HepG2 (cell line): ENCODE data around the gene ITPR1. TPM values are rescaled to one million over a fixed set of nuclear protein-coding genes. Genes with fewer than 3 reads are reported as not detected.

ENCODE experiments used
- CCAR2 ChIP-seq: fragments of 200-400 bp; formaldehyde crosslinking; optimal IDR thresholded peaks from 2 replicates; pipeline ENCODE3; 2018; ENCODE audit warnings: low read depth, mild to moderate bottlenecking, low read length, moderate library complexity
- E2F2 ChIP-seq: sonication (generic); formaldehyde crosslinking; IDR thresholded peaks from 2 replicates; pipeline ENCODE4 v1.4.0; 2020; ENCODE audit warnings: missing genetic modification reagents, borderline replicate concordance
- HNRNPL ChIP-seq: fragments of 200-400 bp; formaldehyde crosslinking; IDR thresholded peaks from 2 replicates; pipeline ENCODE4 v1.6.1; 2017; ENCODE audit warnings: mild to moderate bottlenecking, low read depth, low read length
- HOXA5 ChIP-seq: sonication (generic); formaldehyde crosslinking; IDR thresholded peaks from 2 replicates; pipeline ENCODE4 v1.4.0; 2020; ENCODE audit warnings: missing genetic modification reagents
- KDM5B ChIP-seq: sonication (generic); formaldehyde crosslinking; IDR thresholded peaks from 2 replicates; pipeline ENCODE4 v1.4.0; 2020; ENCODE audit warnings: missing genetic modification reagents, mild to moderate bottlenecking, borderline replicate concordance
- YY1 ChIP-seq: IDR thresholded peaks from 2 replicates; pipeline ENCODE4 v1.6.1; 2011; ENCODE audit warnings: low read length, low read depth, moderate library complexity, mild to moderate bottlenecking; ENCODE audit not compliant: insufficient read depth, insufficient replicate concordance
- ZMAT5 ChIP-seq: sonication (generic); formaldehyde crosslinking; IDR thresholded peaks from 2 replicates; pipeline ENCODE4 v1.5.0; 2020; ENCODE audit warnings: mild to moderate bottlenecking, low read depth, missing genetic modification reagents, borderline replicate concordance
- ZNF124 ChIP-seq: sonication (generic); formaldehyde crosslinking; IDR thresholded peaks from 2 replicates; pipeline ENCODE4 v1.4.0; 2020; ENCODE audit warnings: missing genetic modification reagents
- ZNF446 ChIP-seq: sonication (generic); formaldehyde crosslinking; IDR thresholded peaks from 2 replicates; pipeline ENCODE4 v1.5.0; 2020; ENCODE audit warnings: mild to moderate bottlenecking, missing genetic modification reagents
- ZNF660 ChIP-seq: sonication (generic); formaldehyde crosslinking; IDR thresholded peaks from 2 replicates; pipeline ENCODE4 v1.5.1; 2020; ENCODE audit warnings: mild to moderate bottlenecking, low read depth, missing genetic modification reagents, borderline replicate concordance
- polyA plus RNA-seq, 8 experiments: library from polyadenylated mRNA; depleted of rRNA in 3 of 8; stranded (reverse) in 7 of 8; unstranded in 1 of 8; fragments of >200 nt; fragmentation: Illumina TruSeq in 4 of 8; extraction: Trizol in 4 of 8; gene quantifications; 2 replicates each; pipeline versions ENCODE4 v1.2.1 to v1.2.3, GENCODE V29; 2011 to 2016; ENCODE audit warnings: low read depth in 4 of 8, missing spikeins in 1 of 8, mixed read lengths in 1 of 8; ENCODE audit not compliant: insufficient read depth in 1 of 8
- total RNA-seq, 5 experiments: library from RNA; depleted of rRNA; stranded (reverse); fragments of >200 nt; fragmentation: Illumina TruSeq; extraction: Trizol; gene quantifications; 2 replicates each; pipeline ENCODE4 v1.2.3, GENCODE V29; 2016; ENCODE audit warnings: low read depth in 1 of 5
- TF ChIP-seq, protein P1 (sequence below): sonication (generic); formaldehyde crosslinking; IDR thresholded peaks from 2 replicates; pipeline ENCODE4 v1.8.1; 2023; ENCODE audit warnings: missing genetic modification reagents, mild to moderate bottlenecking, borderline replicate concordance

Gene ITPR1
- total and polyA plus RNA-seq, 2 of the 13 experiments (the other 11 are each of a cell fraction or from before 2014, with no cell fraction given): 10.0 to 11.4 TPM

DNA sequence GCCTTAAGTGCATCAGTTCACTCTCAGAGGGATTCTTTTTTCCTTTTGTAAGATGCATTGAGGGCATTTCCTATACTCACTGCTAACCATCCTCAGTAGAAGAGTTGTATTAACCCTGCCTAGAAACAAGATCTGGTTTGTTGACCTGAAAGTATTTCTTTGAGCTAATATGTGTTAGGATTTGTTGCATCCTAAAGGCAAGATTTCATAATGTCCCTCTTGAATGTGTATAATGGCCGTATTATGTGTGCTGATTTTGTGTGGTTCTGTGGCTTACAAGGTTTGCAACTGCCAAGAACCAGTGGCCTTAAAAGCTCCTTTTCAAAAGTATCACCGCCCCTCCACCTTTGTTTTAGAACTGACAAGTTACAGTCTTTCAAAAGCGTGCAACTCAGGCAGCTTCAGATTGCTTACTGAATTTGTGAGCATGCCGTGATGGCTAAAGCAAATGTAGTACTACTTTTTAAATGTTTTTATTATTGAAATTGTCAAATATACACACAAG lies 304.1 kb downstream of the ITPR1 start (continued):
- no peak for TF ChIP-seq E2F2 (CRISPR knock-in tag)
- no peak for TF ChIP-seq ZNF124
- TF ChIP-seq HOXA5: no peak
- TF ChIP-seq ZNF660 (CRISPR knock-in tag): no peak
- no peak for TF ChIP-seq YY1
- TF ChIP-seq CCAR2: no peak
- no peak for TF ChIP-seq ZMAT5 (CRISPR knock-in tag)
- no peak for TF ChIP-seq KDM5B (CRISPR knock-in tag)
- no peak for TF ChIP-seq ZNF446 (CRISPR knock-in tag)
- TF ChIP-seq HNRNPL: no peak
- TF ChIP-seq, protein P1, sequence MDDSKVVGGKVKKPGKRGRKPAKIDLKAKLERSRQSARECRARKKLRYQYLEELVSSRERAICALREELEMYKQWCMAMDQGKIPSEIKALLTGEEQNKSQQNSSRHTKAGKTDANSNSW (CRISPR knock-in tag): no peak
- TF ChIP-seq, all 625 proteins: peak for 0
